Measurements from ENCODE around the gene NPHP1. TPM values are rescaled to one million over a fixed set of nuclear protein-coding genes. Genes with fewer than 3 reads are reported as not detected.
"Not testable (repeated sequence)": the region's sequence is repeated elsewhere in the genome, so short reads cannot be mapped to it uniquely, and the experiment has no call there.

NPHP1 gene
- total RNA-seq, 2 experiments from 2014 or later, result 2.2 to 2.8 TPM

DNA sequence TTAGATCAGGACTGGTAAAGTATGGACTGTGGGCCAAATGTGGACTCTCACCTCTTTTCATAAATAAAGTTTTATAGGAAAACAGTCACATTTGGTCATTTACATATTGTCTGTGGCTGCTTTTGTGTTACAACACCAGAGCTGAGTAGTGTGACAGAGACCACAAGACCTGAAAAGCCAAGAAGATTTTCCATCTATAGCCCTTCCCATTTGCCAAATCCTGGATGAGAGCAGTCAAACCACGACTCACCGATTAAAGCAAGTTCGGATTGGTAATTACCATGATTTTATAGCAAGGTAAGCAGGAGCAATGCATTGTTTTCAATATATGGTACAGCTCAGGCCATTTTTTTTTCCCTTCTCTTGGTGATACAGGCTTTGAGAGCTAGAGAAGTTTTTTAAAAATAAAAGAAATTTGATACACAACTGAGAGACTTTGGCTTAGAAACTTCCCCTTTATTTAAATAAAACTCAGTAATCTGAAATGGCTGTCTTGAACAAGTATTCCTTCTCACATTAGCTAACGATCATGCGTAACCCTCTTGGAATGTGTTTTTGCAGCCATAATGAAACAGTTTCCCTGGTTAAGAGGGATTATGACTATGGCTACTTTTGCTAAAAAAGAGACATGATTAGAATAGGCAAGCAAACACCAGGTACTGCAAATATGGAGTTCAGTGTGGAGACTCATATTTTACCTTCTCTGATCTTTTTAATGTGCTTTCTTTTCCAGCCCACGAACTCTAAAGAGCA lies 79.7 kb downstream of the NPHP1 start:
- intact Hi-C loops (cut with DNase I, micrococcal nuclease), result no loop called here
- H3K4me1 Mint-ChIP-seq, result peaks cover 11% of the 10 kb centered on the region
- CTCF ChIA-PET, result interaction anchor here (0.6 to 0.8 kb wide), 2 partner anchors 17 to 32 kb away, joined by 3 read pairs; no protein-coding TSS in a partner anchor
- POLR2A ChIA-PET, result no interaction called here
- no peaks in the 10 kb centered on the region for H3K36me3 Mint-ChIP-seq (ENCODE audit: low read depth)
- H3K9me3 Mint-ChIP-seq (ENCODE audit: low read depth), result no peaks in the 10 kb centered on the region
- H3K4me3 Mint-ChIP-seq, result no peak overlapping the region
- DNase-seq, result no peak
- no peak overlapping the region for H3K27ac Mint-ChIP-seq
- no peak for ATAC-seq
- H3K27me3 Mint-ChIP-seq, result peaks cover 2% of the 10 kb centered on the region

DNA sequence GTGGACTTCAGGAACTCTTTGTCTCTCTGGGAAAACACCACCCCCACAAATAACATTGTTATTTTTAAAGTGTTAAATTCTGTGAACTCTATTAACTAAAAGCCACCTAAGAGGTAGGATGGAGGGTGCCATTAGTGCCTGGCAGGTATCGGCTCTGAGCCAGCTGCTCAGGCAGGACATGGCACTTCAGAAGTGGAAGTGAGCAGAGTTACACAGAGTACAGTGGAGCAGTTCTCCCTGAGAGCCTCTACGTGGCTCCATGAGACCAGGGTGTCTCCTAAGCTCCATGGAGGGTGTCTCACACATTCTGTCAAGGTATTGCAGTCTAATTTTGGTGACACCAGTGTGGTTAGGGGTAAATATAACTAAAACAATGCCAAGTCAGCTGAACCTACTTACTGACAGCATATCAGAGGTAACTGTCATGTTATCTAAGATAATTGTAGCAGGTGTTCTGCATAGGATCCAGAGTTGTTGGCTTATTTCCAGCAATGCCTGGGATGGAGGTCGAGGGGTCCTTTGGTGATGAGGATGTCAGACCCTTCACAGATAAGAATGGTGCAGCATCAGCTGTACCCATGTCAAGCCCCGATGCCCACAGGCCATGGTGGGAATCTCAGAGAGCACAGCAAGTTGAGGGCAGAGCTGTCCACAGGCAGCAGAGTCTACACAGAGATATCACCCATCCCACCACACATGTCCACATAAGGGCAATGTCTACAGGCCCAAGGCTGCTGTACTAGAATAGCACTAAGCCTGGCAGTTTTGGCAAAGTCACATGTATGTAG lies 80.6 kb downstream of the NPHP1 start:
- intact Hi-C loops (cut with DNase I, micrococcal nuclease), result no loop called here
- ChIA-PET POLR2A (no interaction called here), CTCF (interaction anchor here (0.6 to 0.8 kb wide), 3 partner anchors 18 to 82 kb away, joined by 3 read pairs; no protein-coding TSS in a partner anchor)
- Mint-ChIP-seq H3K9me3 (ENCODE audit: low read depth) (no peaks in the 10 kb centered on the region), H3K4me1 (peaks cover 11% of the 10 kb centered on the region), H3K27me3 (peaks cover 5% of the 10 kb centered on the region), H3K36me3 (ENCODE audit: low read depth) (no peaks in the 10 kb centered on the region), H3K27ac (no peak overlapping the region), H3K4me3 (no peak overlapping the region)
- ATAC-seq (no peak), DNase-seq (no peak)

DNA sequence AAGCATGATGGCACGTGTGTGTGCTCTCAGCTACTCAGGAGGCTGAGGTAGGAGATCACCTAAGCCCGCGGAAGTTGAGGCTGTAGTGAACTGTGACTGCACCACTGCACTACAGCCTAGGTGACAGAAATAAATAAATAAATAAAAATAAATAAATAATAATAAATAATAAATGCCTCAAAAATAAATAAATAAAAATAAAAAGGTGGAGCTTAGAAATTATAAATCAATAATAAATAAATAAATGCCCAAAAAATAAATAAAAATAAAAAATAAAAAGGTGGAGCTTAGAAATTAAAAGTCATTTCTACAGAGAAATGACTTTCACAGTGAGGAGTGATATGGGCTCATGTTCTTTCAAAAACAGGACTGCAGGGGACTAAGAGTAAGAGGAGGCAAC lies 83.2 kb downstream of the NPHP1 start:
- intact Hi-C loops (cut with DNase I, micrococcal nuclease), result no loop called here
- H3K36me3 Mint-ChIP-seq (ENCODE audit: low read depth), result no peaks in the 10 kb centered on the region
- DNase-seq (no peak), ATAC-seq (no peak)
- CTCF ChIA-PET, result no interaction called here
- peaks cover 8% of the 10 kb centered on the region for H3K4me1 Mint-ChIP-seq
- H3K27me3 Mint-ChIP-seq, result peaks cover 22% of the 10 kb centered on the region
- H3K27ac Mint-ChIP-seq, result no peak overlapping the region
- no peaks in the 10 kb centered on the region for H3K9me3 Mint-ChIP-seq (ENCODE audit: low read depth)
- H3K4me3 Mint-ChIP-seq, result no peak overlapping the region
- POLR2A ChIA-PET, result no interaction called here

DNA sequence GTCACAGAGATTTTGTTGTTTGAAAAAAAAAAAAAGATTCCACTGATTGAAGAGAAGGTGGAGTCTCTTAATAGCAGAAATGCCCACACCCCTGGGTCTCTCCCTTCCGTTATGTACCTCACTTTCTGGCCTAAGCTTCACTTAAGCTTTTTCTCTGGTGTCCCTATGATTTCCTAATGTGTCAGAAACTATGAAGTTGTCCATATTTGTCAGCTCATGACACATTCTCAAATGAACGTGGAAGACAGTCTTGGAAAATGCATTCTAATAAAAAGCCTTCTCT lies 83.8 kb downstream of the NPHP1 start:
- H3K27ac Mint-ChIP-seq, result no peak overlapping the region
- ChIA-PET POLR2A (no interaction called here), CTCF (no interaction called here)
- H3K4me3 Mint-ChIP-seq, result no peak overlapping the region
- H3K9me3 Mint-ChIP-seq (ENCODE audit: low read depth), result no peaks in the 10 kb centered on the region
- ATAC-seq (no peak), DNase-seq (no peak)
- intact Hi-C loops (cut with DNase I, micrococcal nuclease), result no loop called here
- peaks cover 26% of the 10 kb centered on the region for H3K27me3 Mint-ChIP-seq
- H3K36me3 Mint-ChIP-seq (ENCODE audit: low read depth), result no peaks in the 10 kb centered on the region
- peaks cover 5% of the 10 kb centered on the region for H3K4me1 Mint-ChIP-seq

DNA sequence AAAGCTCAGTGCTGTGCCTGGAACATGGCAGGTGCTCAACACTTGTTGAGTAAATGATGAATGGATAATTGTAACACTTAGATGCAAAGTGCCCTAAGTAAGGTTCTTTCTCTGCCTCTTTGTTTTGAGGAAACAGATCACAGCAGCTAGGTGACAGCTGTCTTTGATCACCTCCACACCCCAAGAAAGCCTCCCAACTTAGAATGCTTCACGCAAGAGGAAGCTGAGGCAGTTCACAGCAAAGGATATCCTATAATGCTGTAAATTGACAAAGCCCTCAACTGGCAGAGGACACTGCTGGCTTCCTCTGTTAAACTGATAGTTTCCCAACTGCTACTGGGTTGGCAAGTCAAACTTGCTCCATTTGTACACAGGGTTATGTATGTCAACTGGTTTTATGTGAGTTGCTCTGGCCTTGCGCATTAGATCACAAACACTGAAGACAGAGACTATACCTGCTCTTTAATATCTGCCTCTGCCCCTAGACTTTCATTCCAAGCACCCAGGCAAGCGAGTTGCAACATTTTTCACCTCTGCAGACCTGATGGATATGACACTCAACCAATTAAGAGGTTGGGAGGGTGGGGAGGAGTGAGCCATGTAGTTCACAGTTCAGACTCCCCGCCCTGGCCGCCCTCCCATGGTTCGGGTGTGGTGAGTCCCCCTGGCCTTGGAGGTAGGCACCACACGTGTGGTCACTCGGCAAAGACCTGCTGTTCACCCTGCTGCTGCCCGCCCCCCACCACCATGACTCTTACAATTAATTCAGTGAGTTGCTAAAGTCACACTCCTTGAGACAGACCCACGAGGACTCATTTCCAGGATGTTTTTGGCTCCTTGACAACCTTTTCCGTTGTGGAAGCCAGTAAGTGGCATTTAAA lies 84.4 kb downstream of the NPHP1 start:
- Mint-ChIP-seq H3K27ac (no peak overlapping the region), H3K27me3 (peaks cover 26% of the 10 kb centered on the region)

DNA sequence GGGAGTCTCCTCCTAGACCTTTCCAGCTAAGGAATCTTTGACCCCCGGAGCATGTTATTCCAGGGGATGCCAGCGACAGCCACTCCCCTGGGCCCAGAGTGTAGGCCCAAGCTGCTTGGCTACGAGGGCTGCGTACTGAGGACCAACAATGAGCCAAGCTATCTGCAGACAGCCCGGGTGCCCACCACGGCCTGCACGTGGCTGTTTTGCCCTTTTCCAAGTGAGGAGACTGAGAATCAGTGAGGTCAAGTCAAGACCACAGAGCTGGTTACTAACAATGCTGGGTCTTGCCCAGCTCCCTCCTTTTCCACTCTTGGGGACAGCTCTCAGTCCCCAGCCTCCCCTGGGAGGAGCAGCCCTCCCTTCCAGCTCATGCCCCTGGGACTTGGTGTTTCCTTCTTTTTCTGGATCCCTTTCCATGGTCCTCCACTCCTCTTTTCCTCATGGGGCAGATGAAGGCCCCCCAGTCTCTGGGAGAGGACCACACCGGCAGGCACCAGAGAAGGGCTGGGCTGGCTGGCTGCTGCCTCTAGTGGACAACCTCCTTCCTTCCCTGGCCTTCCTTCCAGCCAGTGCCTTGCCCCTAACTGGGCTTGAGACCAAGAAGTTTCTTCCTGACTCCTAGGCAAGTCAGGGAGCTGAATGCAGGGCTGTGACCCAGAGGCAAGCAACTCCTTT lies 88.6 kb downstream of the NPHP1 start:
- ChIA-PET CTCF (interaction anchor here (0.8 to 1.3 kb wide), 2 partner anchors 10 to 41 kb away, joined by 4 to 5 read pairs; no protein-coding TSS in a partner anchor), POLR2A (no interaction called here)
- Mint-ChIP-seq H3K4me3 (no peak overlapping the region), H3K4me1 (peaks cover 8% of the 10 kb centered on the region), H3K36me3 (ENCODE audit: low read depth) (no peaks in the 10 kb centered on the region), H3K27ac (no peak overlapping the region), H3K27me3 (peaks cover 52% of the 10 kb centered on the region), H3K9me3 (ENCODE audit: low read depth) (peaks cover 2% of the 10 kb centered on the region)
- DNase-seq (no peak), ATAC-seq (peak; percentile 30)
- intact Hi-C loops (cut with DNase I, micrococcal nuclease), result loop anchor here in 1 of 2 experiments (5.0 kb wide), 1 partner anchor 41 kb away; no protein-coding TSS in a partner anchor

More for the DNA sequence above, 84.4 kb downstream of the NPHP1 start:
- ATAC-seq (no peak), DNase-seq (no peak)
- ChIA-PET CTCF (no interaction called here), POLR2A (no interaction called here)
- no peaks in the 10 kb centered on the region for H3K9me3 Mint-ChIP-seq (ENCODE audit: low read depth)
- intact Hi-C loops (cut with DNase I, micrococcal nuclease), result no loop called here
- H3K4me1 Mint-ChIP-seq, result no peaks in the 10 kb centered on the region
- no peak overlapping the region for H3K4me3 Mint-ChIP-seq
- H3K36me3 Mint-ChIP-seq (ENCODE audit: low read depth), result no peaks in the 10 kb centered on the region

DNA sequence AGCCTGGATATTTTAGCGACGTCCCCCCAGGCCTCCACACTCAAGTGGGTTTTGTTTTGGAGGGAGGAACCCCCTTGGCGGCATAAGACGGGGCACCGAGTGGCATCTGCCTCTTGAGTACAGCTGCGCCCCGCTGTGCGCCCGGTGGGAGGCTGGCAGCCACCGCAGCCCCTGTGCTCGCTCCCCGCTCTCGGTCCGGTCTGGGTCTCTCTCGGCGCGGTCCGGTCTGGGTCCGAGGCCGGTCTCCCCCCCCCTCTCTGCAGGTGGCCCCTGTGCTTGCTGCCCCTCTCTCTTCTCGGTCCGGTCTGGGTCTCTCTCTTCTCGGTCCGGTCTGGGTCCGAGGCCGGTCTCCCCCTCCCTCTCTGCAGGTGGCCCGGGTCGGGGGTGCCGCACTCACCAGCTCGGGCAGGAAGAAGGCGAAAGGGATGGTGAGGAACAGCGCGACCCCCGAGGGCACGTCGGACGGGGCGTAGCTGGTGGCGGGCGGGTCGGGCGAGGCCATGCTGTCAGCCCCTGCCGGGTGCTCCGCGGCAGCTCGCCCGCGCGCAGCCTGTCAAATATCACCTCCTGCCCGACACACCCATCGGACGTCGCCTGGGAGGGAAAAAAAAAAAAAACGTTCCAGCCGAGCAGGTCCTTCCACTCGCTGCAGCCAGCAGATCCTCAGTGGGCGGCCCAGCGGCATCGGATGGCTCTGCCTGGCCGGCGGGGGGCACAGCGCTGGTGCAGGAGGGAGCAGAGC lies 89.4 kb downstream of the NPHP1 start, which contains the start of gene MALL:
TSS of gene MALL (minus strand) at position 532 of the 742 bp plus-strand sequence. CDS start at position 502, 30 bp downstream.
- CTCF ChIA-PET, result interaction anchor here (0.8 to 1.3 kb wide), 2 partner anchors 9 to 42 kb away, joined by 4 to 5 read pairs; no protein-coding TSS in a partner anchor
- DNase-seq (peak; percentile 37), ATAC-seq (peak; percentile 44)
- Mint-ChIP-seq H3K4me3 (no peak within 1 kb of the TSS), H3K4me1 (peaks cover 8% of the 10 kb centered on the region), H3K27ac (no peak within 1 kb of the TSS), H3K36me3 (ENCODE audit: low read depth) (no peaks in the 10 kb centered on the region), H3K27me3 (peaks cover 55% of the 10 kb centered on the region), H3K9me3 (ENCODE audit: low read depth) (peaks cover 2% of the 10 kb centered on the region)
- intact Hi-C loops (cut with DNase I, micrococcal nuclease), result loop anchor here in 1 of 2 experiments (5.0 kb wide), 1 partner anchor 42 kb away; no protein-coding TSS in a partner anchor
- POLR2A ChIA-PET, result no interaction called here

DNA sequence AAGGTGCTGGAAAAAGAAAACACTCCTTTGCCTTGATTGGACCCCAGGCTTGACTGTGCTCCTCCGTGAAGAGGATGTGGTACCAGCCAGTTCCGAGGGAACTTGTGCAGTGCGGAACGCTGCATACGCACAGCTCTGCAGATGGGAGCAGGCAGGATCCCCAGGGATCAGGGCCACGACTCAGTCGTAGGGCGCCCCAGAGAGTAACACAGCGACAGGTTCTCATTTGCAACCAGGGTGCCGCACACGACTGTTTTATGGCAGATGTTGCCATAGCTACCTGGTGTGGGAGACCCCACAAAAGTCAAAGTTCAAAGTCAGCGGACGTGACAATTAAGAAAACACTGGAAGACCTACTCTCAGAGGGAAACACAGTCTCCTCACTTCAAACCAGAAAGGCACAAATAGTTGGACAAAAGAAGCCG lies 90.0 kb downstream of the NPHP1 start:
- no peak for ATAC-seq
- H3K9me3 Mint-ChIP-seq (ENCODE audit: low read depth), result peaks cover 2% of the 10 kb centered on the region
- CTCF ChIA-PET, result interaction anchor here (0.7 kb wide), 1 partner anchor 51 kb away, joined by 3 read pairs; no protein-coding TSS in a partner anchor
- H3K4me3 Mint-ChIP-seq, result no peak overlapping the region
- intact Hi-C loops (cut with DNase I, micrococcal nuclease), result loop anchor here in 1 of 2 experiments (5.0 kb wide), 1 partner anchor 42 kb away; no protein-coding TSS in a partner anchor
- DNase-seq, result no peak
- H3K27me3 Mint-ChIP-seq, result peaks cover 58% of the 10 kb centered on the region
- peaks cover 11% of the 10 kb centered on the region for H3K4me1 Mint-ChIP-seq
- POLR2A ChIA-PET, result no interaction called here
- H3K27ac Mint-ChIP-seq, result no peak overlapping the region
- no peaks in the 10 kb centered on the region for H3K36me3 Mint-ChIP-seq (ENCODE audit: low read depth)

DNA sequence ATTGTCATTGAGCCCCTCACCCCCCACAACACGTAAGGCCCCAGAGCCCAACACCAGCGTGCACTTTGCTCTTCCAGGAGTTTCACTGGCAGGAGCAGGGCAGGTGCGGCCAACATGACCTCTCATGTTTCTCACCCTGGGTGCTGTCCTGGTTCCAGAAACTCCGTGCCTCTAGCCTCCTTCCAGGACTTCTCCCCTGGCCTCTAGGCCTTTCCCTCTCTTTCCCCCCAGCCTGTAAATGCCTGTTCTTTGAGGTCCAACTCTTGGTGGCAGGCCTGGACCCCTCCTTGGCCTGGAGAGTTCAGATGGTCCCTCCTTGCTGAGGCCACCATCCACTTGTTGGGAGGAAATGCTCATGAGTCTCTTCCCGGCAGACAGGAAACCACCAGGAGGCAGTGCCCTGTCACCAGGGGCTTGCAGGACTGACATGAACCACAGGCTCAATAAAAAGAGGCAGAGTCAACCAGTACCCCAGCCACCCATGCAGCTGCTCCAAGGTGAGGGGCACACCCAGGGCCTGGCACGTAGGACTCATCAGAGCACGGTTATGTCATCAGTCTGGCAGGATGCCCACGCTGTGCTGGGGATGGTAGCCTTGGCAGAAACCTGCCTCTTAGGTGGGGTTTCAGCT lies 90.7 kb downstream of the NPHP1 start:
- Mint-ChIP-seq H3K4me1 (peaks cover 16% of the 10 kb centered on the region), H3K27me3 (peaks cover 62% of the 10 kb centered on the region), H3K27ac (no peak overlapping the region), H3K4me3 (no peak overlapping the region), H3K36me3 (ENCODE audit: low read depth) (no peaks in the 10 kb centered on the region), H3K9me3 (ENCODE audit: low read depth) (peaks cover 2% of the 10 kb centered on the region)
- CTCF ChIA-PET, result interaction anchor here (0.7 kb wide), 1 partner anchor 52 kb away, joined by 3 read pairs; no protein-coding TSS in a partner anchor
- ATAC-seq (peak; percentile 76), DNase-seq (peak; percentile 50)
- POLR2A ChIA-PET, result no interaction called here
- intact Hi-C loops (cut with DNase I, micrococcal nuclease), result no loop called here

DNA sequence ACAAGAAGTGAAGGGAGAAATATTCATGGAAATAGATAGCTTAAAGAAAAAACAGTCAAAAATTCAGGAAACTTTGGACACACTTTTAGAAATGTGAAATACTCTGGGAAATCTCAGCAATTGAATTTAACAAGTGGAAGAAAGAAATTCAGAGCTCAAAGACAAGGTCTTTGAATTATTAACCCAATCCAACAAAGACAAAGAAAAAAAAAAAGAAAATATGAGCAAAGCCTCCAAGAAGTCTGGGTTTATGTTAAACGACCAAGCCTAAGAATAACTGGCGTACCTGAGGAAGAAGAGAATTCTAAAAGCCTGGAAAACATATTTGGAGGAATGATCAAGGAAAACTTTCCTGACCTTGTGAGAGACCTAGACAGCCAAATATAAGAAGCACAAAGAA lies 96.5 kb downstream of the NPHP1 start:
- H3K36me3 Mint-ChIP-seq (ENCODE audit: low read depth); DNase-seq; intact Hi-C loops (cut with DNase I, micrococcal nuclease); H3K4me3 Mint-ChIP-seq; POLR2A ChIA-PET; CTCF ChIA-PET; ATAC-seq; H3K27ac Mint-ChIP-seq; H3K9me3 Mint-ChIP-seq (ENCODE audit: low read depth): not testable (repeated sequence)
- peaks cover 59% of the 10 kb centered on the region for H3K27me3 Mint-ChIP-seq
- H3K4me1 Mint-ChIP-seq, result peaks cover 13% of the 10 kb centered on the region
